Transverse colon (tissue), 4 donors: ENCODE results near the gene CRYBG3. TPM values are rescaled to one million over a fixed set of nuclear protein-coding genes. Genes with fewer than 3 reads are reported as not detected.

ENCODE experiments used
- DNase-seq: peaks from one replicate; pipeline ENCODE4 v3.0.0-alpha.2; 2019
- H3K27ac ChIP-seq, 4 donors: fragments of 200-600 bp; sonication (generic); 2 replicates each; pipeline ENCODE4 v1.5.1; 2016 to 2018; ENCODE audit warnings: inconsistent platforms in 4 of 4
- H3K27me3 ChIP-seq: fragments of 200-600 bp; sonication (generic); 2 replicates; pipeline ENCODE4 v1.5.1; 2017; ENCODE audit warnings: inconsistent platforms
- H3K36me3 ChIP-seq, 4 donors: fragments of 200-600 bp; sonication (generic); 2 replicates each; pipeline ENCODE4 v1.5.1; 2017 to 2019; ENCODE audit warnings: inconsistent platforms in 4 of 4
- H3K4me1 ChIP-seq, 4 donors: fragments of 200-600 bp; sonication (generic); 2 replicates each; pipeline ENCODE4 v1.5.1; 2017 to 2020; ENCODE audit warnings: inconsistent platforms in 4 of 4
- H3K4me3 ChIP-seq, 4 donors: fragments of 200-600 bp; sonication (generic); 1 replicate in 1 of 4; 2 replicates in 3 of 4; pipeline versions ENCODE4 v1.5.1 to v1.6.1; 2017 to 2019; ENCODE audit warnings: inconsistent platforms in 4 of 4
- H3K9me3 ChIP-seq, 2 donors: fragments of 200-600 bp; sonication (generic); 2 replicates each; pipeline ENCODE4 v1.5.1; 2017 to 2019; ENCODE audit warnings: inconsistent platforms in 2 of 2
- EP300 ChIP-seq: sonication (generic); formaldehyde crosslinking; IDR thresholded peaks from one replicate; pipeline ENCODE4 v1.6.1; 2017; ENCODE audit warnings: antibody characterized with exemption, low read depth
- POLR2A ChIP-seq: fragments of 450-650 bp; IDR thresholded peaks from one replicate; pipeline ENCODE4 v1.6.1; 2016; ENCODE audit warnings: antibody characterized with exemption, mild to moderate bottlenecking, moderate library complexity
- POLR2AphosphoS5 ChIP-seq, 3 donors: sonication (generic); formaldehyde crosslinking; IDR thresholded peaks; one replicate each; pipeline ENCODE4 v1.6.1; 2016; ENCODE audit warnings: antibody characterized with exemption in 3 of 3
- WGBS, 2 donors: methylation state at CpG; one replicate each; pipeline ENCODE4 v1.1.5; 2018; ENCODE audit warnings: low coverage in 1 of 2; 5-methylcytosine and 5-hydroxymethylcytosine counted together
- in situ Hi-C, 4 donors: fragments of 200-750 bp; cut with MboI; loops; one replicate each; pipeline versions ENCODE4 v1.15.0 to v1.15.1; 2017; ENCODE audit warnings: low sequenced_read_pairs in 3 of 4, low pct_ligation_motif_present in 1 of 4, low pct_unique_long_range_greater_than_20kb in 1 of 4
- intact Hi-C: fragments of 100-400 bp; cut with DNase I; formaldehyde crosslinking; loops from one replicate; pipeline ENCODE4 v1.15.1; 2023; ENCODE audit warnings: low total_unique reads
- total RNA-seq, 4 donors: library from RNA; depleted of rRNA; stranded (reverse); fragments of >200 nt; gene quantifications; one replicate each; pipeline ENCODE4 v1.1.0, GENCODE V29; 2016
- TF ChIP-seq, protein P1 (sequence below), 5 experiments: fragments of 200-600 bp in 3 of 5; fragments of 450-650 bp in 2 of 5; sonication (generic) in 3 of 5; IDR thresholded peaks; 1 replicate in 2 of 5; 2 replicates in 3 of 5; pipeline ENCODE4 v1.5.1; 2016 to 2017; ENCODE audit warnings: antibody characterized with exemption in 5 of 5, inconsistent platforms in 3 of 5, mild to moderate bottlenecking in 2 of 5, moderate library complexity in 1 of 5

CRYBG3 gene
- total RNA-seq, 4 donors from 2014 or later: 21.3 to 32.7 (median 27.9) TPM

DNA sequence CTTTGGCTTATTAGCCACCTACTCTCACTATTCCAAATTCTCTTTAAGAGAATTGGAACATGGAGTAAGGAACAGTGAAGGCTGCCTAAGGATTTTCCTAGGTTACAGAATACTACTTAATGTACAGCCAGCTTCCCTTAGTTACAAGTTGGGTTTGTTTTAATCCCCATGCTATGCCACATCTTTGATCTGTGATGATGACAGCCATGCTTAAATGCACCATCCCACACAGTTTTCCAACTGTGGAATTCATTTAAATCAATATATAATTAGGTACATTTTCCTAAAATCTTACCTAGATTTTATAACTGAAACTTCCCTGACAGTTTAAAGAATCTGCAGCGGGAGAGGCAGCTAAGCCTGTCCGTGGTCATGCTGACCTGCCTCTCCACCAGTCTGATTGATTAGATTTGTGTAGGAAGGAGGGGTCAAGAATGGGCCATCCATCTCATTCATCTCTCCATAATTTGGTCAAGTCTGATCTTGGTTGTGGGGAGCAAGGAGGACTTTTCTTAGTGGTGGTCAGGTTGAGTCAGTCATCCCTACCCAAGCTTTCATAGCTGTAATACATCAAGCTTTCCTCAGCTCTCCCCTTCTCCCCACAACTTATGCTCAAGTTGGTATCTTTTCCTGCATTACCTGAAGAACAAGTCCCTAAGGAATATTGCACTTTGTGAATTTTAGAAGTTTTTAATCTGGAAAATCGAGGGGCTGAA lies 113.3 kb downstream of the CRYBG3 start:
- no peak overlapping the region for H3K4me3 ChIP-seq
- no peaks in the 10 kb centered on the region for H3K27me3 ChIP-seq
- intact Hi-C loops (loop anchor here (5.0 kb wide), 1 partner anchor 442 kb away; no protein-coding TSS in a partner anchor), in situ Hi-C loops (no loop called here)
- TF ChIP-seq POLR2A (no peak), POLR2AphosphoS5 (IDR thresholded peaks at IDR 0.05) (no peak)
- no peaks in the 10 kb centered on the region for H3K9me3 ChIP-seq
- H3K4me1 ChIP-seq: no peaks in the 10 kb centered on the region
- WGBS, 2 donors: 95 to 100% methylated on average over 2 to 3 of the region's 3 CpGs
- H3K27ac ChIP-seq: no peak overlapping the region
- DNase-seq: no peak
- peaks cover 0 to 33% (median 6%) of the 10 kb centered on the region in 4 donors for H3K36me3 ChIP-seq

DNA sequence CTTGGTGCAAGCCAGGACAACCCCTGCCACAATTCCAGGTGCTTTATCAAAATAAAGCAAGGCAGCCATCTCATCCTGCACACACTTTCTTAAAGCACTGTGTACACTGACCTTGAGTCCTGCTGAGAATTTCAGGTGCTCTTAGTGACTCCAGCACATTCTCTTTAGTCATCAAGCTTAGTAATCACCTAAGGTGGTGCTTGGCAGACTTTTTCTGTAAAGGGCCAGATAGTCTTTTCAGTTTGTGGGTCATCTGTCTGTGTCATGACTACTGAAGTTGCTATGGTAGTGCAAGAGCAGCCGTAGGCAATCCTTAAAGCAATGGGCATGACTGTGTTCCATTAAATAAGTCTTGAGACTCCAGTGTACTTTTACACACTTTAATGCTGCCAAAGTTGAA lies 114.0 kb downstream of the CRYBG3 start:
- no peaks in the 10 kb centered on the region for H3K27me3 ChIP-seq
- no peak overlapping the region for H3K4me3 ChIP-seq
- no peaks in the 10 kb centered on the region for H3K9me3 ChIP-seq
- 88% methylated on average over 1 of the region's 1 CpG; no CpG with 5 or more reads in 1 of the 2 donors for WGBS, 2 donors
- no peak for DNase-seq
- no peak overlapping the region for H3K27ac ChIP-seq
- in situ Hi-C loops (no loop called here), intact Hi-C loops (loop anchor here (5.0 kb wide), 1 partner anchor 441 kb away; no protein-coding TSS in a partner anchor)
- H3K36me3 ChIP-seq: peaks cover 0 to 34% (median 4%) of the 10 kb centered on the region in 4 donors
- H3K4me1 ChIP-seq: no peaks in the 10 kb centered on the region
- no peak for TF ChIP-seq POLR2AphosphoS5 (IDR thresholded peaks at IDR 0.05)
- TF ChIP-seq, protein P1, sequence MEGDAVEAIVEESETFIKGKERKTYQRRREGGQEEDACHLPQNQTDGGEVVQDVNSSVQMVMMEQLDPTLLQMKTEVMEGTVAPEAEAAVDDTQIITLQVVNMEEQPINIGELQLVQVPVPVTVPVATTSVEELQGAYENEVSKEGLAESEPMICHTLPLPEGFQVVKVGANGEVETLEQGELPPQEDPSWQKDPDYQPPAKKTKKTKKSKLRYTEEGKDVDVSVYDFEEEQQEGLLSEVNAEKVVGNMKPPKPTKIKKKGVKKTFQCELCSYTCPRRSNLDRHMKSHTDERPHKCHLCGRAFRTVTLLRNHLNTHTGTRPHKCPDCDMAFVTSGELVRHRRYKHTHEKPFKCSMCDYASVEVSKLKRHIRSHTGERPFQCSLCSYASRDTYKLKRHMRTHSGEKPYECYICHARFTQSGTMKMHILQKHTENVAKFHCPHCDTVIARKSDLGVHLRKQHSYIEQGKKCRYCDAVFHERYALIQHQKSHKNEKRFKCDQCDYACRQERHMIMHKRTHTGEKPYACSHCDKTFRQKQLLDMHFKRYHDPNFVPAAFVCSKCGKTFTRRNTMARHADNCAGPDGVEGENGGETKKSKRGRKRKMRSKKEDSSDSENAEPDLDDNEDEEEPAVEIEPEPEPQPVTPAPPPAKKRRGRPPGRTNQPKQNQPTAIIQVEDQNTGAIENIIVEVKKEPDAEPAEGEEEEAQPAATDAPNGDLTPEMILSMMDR (IDR thresholded peaks at IDR 0.05): no peak
- TF ChIP-seq POLR2A: no peak
- TF ChIP-seq EP300: no peak

DNA sequence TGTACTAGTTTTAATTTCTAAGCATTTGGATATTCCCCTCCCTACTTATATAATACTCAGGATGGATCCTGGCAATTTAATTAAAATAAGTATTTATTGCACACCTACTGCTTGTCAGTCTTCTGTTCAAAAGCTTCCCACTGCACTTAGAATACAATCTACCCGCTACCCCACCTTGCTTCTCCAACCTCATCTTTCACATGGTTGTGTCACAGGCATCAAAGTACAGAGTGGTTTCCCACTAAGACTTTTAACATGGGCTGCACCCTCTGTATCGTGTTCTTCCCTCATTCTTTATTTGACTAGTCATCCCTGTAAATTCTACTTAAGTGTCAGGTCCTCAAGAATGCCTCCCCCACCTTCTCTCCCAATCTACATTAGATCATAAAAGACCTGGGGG lies 115.4 kb downstream of the CRYBG3 start:
- Histone ChIP-seq H3K4me1 (no peaks in the 10 kb centered on the region), H3K9me3 (no peaks in the 10 kb centered on the region), H3K27ac (no peak overlapping the region), H3K36me3 (peaks cover 0 to 44% (median 4%) of the 10 kb centered on the region in 4 donors), H3K4me3 (no peak overlapping the region), H3K27me3 (no peaks in the 10 kb centered on the region)
- in situ Hi-C loops (no loop called here), intact Hi-C loops (loop anchor here (5.0 kb wide), 1 partner anchor 440 kb away; no protein-coding TSS in a partner anchor)
- 86% methylated on average over 2 of the region's 2 CpGs; no CpG with 5 or more reads in 1 of the 2 donors for WGBS, 2 donors
- TF ChIP-seq POLR2AphosphoS5 (IDR thresholded peaks at IDR 0.05) (no peak), POLR2A (no peak)
- TF ChIP-seq, protein P1 (IDR thresholded peaks at IDR 0.05): no peak
- DNase-seq: no peak

DNA sequence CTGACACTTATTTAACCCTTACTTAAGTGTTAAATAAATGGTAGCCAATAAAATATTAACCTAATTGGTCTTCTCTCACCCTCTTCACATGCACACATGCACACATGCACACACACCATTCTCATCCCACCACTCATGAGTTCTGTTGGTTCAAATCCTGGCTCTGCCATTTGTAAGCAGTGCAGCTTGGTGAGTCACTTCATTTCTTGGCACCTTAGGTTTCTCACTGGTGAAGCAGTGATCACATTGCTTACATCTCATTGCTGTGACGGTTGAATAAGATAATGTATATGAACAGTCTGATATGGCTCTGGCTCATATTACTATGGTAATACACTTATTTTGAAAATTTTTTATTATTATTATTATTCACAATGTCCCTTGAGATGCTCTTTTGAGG lies 116.6 kb downstream of the CRYBG3 start:
- in situ Hi-C loops (no loop called here), intact Hi-C loops (loop anchor here (5.0 kb wide), 1 partner anchor 439 kb away; no protein-coding TSS in a partner anchor)
- Histone ChIP-seq H3K4me1 (no peaks in the 10 kb centered on the region), H3K9me3 (no peaks in the 10 kb centered on the region), H3K36me3 (peaks cover 0 to 47% (median 9%) of the 10 kb centered on the region in 4 donors), H3K27ac (no peak overlapping the region), H3K4me3 (no peak overlapping the region), H3K27me3 (no peaks in the 10 kb centered on the region)
- TF ChIP-seq, protein P1 (IDR thresholded peaks at IDR 0.05): no peak
- TF ChIP-seq EP300 (no peak), POLR2AphosphoS5 (IDR thresholded peaks at IDR 0.05) (no peak), POLR2A (no peak)
- no peak for DNase-seq
- WGBS, 2 donors: 89 to 100% methylated on average over 1 of the region's 1 CpG
